ENCODE measurements around the gene PTPRE.

Gene PTPRE

DNA sequence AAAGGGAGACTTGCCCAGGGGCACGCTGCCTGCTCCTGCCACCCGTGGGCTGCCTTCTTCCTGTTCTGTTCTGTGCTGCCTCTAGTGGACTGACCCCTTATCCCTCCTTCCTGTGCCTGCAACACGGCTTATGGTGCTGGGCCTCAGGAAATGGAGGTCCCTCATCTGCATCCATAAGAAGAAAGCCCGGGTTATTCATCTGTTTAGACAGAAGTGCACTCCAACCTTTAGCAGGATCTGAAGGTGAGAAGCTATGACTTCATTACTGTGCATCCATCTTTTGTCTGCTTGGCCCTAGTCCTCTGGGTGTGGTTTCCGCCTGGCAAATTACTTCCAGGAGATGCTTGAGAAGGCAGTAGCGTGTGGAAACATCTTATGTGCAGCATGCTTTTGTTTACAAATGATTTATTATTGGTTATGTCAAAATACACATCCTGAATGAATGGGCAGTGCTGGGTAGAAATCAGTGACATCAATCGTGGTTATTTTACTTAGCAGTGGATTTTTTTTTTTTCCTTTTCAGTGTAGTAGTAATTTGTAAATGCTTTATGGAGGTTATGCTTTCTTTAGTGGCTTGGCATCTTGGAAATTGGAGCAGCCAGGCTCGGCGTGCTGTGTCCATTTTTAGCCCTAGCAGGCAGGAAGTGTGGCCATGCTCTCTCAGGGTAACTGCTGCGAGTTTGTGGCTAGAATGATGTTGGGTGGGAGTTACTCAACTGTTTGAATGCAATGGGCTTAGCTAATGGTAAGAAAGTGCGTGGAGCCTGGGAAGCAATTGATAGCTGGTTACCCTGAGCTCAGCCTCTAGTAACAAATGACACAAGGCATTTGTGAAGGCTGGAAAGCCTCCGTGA is 12.7 kb downstream of the PTPRE start:
- no peak for TF ChIP-seq FOXP2 (optimal IDR thresholded peaks at IDR 0.05; ENCODE audit: borderline replicate concordance, extremely low read depth, extremely low read length, insufficient read depth)
- no peak for TF ChIP-seq TAF1 (IDR thresholded peaks at IDR 0.05; ENCODE audit: borderline replicate concordance, insufficient read depth, low read length)
- no peak for TF ChIP-seq POLR2AphosphoS5 (IDR thresholded peaks at IDR 0.05; ENCODE audit: low read depth, low read length)
- no peak for TF ChIP-seq SIN3A (IDR thresholded peaks at IDR 0.05; ENCODE audit: borderline replicate concordance, insufficient read depth, low read length)
- TF ChIP-seq, protein P1, sequence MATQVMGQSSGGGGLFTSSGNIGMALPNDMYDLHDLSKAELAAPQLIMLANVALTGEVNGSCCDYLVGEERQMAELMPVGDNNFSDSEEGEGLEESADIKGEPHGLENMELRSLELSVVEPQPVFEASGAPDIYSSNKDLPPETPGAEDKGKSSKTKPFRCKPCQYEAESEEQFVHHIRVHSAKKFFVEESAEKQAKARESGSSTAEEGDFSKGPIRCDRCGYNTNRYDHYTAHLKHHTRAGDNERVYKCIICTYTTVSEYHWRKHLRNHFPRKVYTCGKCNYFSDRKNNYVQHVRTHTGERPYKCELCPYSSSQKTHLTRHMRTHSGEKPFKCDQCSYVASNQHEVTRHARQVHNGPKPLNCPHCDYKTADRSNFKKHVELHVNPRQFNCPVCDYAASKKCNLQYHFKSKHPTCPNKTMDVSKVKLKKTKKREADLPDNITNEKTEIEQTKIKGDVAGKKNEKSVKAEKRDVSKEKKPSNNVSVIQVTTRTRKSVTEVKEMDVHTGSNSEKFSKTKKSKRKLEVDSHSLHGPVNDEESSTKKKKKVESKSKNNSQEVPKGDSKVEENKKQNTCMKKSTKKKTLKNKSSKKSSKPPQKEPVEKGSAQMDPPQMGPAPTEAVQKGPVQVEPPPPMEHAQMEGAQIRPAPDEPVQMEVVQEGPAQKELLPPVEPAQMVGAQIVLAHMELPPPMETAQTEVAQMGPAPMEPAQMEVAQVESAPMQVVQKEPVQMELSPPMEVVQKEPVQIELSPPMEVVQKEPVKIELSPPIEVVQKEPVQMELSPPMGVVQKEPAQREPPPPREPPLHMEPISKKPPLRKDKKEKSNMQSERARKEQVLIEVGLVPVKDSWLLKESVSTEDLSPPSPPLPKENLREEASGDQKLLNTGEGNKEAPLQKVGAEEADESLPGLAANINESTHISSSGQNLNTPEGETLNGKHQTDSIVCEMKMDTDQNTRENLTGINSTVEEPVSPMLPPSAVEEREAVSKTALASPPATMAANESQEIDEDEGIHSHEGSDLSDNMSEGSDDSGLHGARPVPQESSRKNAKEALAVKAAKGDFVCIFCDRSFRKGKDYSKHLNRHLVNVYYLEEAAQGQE (IDR thresholded peaks at IDR 0.05; ENCODE audit: insufficient read depth in 1 of 2, low read depth in 2 of 2, low read length in 2 of 2), result no peak

DNA sequence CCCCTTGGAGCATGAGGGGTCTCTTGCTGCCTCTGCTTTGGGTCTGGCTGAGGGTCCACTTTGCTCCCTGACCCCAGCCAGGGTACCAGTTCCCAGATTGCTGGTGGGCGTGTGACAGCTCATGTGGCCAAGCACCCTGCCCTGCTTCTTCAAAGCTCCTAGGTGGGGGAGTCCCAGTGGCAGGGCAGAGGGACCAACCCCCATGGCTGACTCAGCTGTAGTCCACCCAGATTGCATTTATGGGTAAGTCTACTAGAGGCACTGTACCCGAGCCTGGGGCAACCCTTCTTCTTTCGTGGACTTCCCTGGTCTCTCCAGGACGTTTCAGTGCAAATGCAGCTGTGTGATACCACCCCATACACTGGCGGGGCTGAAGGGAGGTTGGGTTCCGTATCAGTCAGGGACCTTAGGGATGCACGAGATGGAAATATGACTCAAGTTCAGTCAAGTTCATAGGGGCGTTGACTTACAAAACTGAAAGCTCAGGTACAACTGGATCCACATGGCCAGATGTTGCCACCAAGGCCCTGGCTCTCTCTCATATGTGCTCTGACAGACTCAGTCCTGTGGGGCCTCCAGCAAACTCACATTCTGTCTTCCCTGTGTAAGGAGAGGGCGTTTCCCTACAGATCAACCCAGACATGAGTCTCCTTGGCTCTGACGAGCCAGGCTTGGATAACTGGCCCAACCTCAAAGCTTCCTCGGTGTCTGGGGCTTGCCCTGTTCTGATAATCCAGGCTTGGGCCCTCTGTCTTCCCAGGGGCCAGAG is 13.6 kb downstream of the PTPRE start:
- TF ChIP-seq, protein P1 (IDR thresholded peaks at IDR 0.05; ENCODE audit: insufficient read depth in 1 of 2, low read depth in 2 of 2, low read length in 2 of 2), result no peak
- TF ChIP-seq TAF1 (IDR thresholded peaks at IDR 0.05; ENCODE audit: borderline replicate concordance, insufficient read depth, low read length) (no peak), SIN3A (IDR thresholded peaks at IDR 0.05; ENCODE audit: borderline replicate concordance, insufficient read depth, low read length) (no peak), FOXP2 (optimal IDR thresholded peaks at IDR 0.05; ENCODE audit: borderline replicate concordance, extremely low read depth, extremely low read length, insufficient read depth) (no peak)

DNA sequence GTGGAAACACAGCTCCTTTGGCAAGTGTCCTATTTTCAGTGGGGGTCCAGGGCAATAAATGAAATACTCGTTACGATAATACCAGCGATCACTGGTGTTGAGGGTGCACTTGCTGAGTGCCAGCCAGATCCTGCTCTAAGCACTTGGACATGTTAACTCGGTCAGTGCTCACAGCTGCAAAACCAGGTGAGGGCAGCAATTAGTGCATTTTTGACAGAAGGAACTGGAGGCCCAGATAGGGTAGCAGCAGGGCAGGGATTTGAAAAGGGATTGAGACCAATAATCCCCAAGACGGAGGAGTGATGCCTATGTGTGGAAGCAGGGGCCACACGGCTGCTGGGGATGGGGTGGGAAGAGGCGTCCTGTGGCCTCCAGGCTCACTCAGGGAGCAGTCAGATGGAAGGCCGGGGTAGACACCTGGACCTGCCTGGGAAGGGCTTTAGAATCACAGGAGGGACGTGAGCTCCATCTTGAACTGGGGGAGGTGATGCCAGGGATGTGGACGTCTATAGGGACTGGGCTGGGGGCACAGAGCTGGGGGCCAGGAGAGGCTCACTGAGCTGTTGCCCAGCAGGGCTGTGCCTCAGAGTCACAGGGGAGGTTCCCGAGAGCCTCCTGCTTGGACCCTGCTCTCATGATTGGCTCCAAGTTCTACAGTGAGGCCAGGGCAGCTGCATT is 14.3 kb downstream of the PTPRE start:
- TF ChIP-seq SIN3A (IDR thresholded peaks at IDR 0.05; ENCODE audit: borderline replicate concordance, insufficient read depth, low read length) (no peak), TAF1 (IDR thresholded peaks at IDR 0.05; ENCODE audit: borderline replicate concordance, insufficient read depth, low read length) (no peak), FOXP2 (optimal IDR thresholded peaks at IDR 0.05; ENCODE audit: borderline replicate concordance, extremely low read depth, extremely low read length, insufficient read depth) (no peak), POLR2AphosphoS5 (IDR thresholded peaks at IDR 0.05; ENCODE audit: low read depth, low read length) (no peak)
- TF ChIP-seq, protein P1 (IDR thresholded peaks at IDR 0.05; ENCODE audit: insufficient read depth in 1 of 2, low read depth in 2 of 2, low read length in 2 of 2), result no peak

DNA sequence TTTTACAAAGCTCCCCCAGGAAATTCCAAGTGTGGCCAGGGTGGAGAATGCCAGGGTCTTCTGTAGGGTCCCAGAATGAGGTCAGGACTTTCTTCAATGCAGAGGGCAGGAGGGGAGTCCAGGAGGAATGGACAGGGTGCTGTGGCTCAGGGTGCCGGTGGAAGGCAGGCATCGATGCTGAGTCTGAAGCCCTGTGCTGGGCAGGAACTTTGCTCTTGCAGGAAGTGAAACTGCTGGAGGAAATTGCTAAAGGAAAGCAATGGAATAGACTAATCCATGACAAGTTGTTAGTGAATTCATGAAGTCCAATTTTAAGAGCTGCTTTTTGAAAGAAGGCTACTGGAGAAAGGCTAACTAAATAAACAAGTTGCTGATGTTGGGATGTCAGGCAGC is 14.8 kb downstream of the PTPRE start:
- TF ChIP-seq, protein P1 (IDR thresholded peaks at IDR 0.05; ENCODE audit: insufficient read depth in 1 of 2, low read depth in 2 of 2, low read length in 2 of 2), result no peak
- TF ChIP-seq POLR2AphosphoS5 (IDR thresholded peaks at IDR 0.05; ENCODE audit: low read depth, low read length) (no peak), FOXP2 (optimal IDR thresholded peaks at IDR 0.05; ENCODE audit: borderline replicate concordance, extremely low read depth, extremely low read length, insufficient read depth) (no peak), SIN3A (IDR thresholded peaks at IDR 0.05; ENCODE audit: borderline replicate concordance, insufficient read depth, low read length) (no peak), TAF1 (IDR thresholded peaks at IDR 0.05; ENCODE audit: borderline replicate concordance, insufficient read depth, low read length) (no peak)

Data from PFSK-1 (cell line).